K562 (cell line): ENCODE data around the gene CHCHD5. TPM values are rescaled to one million over a fixed set of nuclear protein-coding genes. Genes with fewer than 3 reads are reported as not detected.
A peak's percentile ranks its signal among the peaks of the same experiment; 100 is the strongest.

ENCODE experiments used
- AFF1 ChIP-seq, 2 experiments: fragments of 450-650 bp; IDR thresholded peaks; 2 replicates each; pipeline ENCODE4 v1.6.1; 2018; ENCODE audit warnings: mild to moderate bottlenecking in 2 of 2, low read depth in 1 of 2; ENCODE audit not compliant: partially characterized antibody in 2 of 2
- CHD2 ChIP-seq: IDR thresholded peaks from 2 replicates; pipeline ENCODE4 v1.6.1; 2011; ENCODE audit warnings: low read depth, low read length
- DACH1 ChIP-seq: fragments of 450-650 bp; IDR thresholded peaks from 2 replicates; pipeline ENCODE4 v1.6.1; 2018; ENCODE audit not compliant: partially characterized antibody
- E2F6 ChIP-seq, 2 experiments: IDR thresholded peaks; 2 replicates each; pipeline ENCODE4 v1.6.1; 2011; ENCODE audit warnings: borderline replicate concordance in 1 of 2, control low read depth in 1 of 2, low read depth in 1 of 2, low read length in 1 of 2, mild to moderate bottlenecking in 1 of 2, mixed read lengths in 1 of 2, moderate library complexity in 1 of 2; ENCODE audit not compliant: insufficient read depth in 1 of 2, insufficient read length in 1 of 2, poor library complexity in 1 of 2, severe bottlenecking in 1 of 2; ENCODE audit errors: extremely low read depth in 1 of 2
- L3MBTL2 ChIP-seq: fragments of 450-650 bp; IDR thresholded peaks from 2 replicates; pipeline ENCODE4 v1.6.1; 2016; ENCODE audit warnings: mild to moderate bottlenecking, moderate library complexity
- MAFK ChIP-seq: IDR thresholded peaks from 2 replicates; pipeline ENCODE4 v1.6.1; 2011; ENCODE audit warnings: low read length, improper control_type of control experiment
- MAZ ChIP-seq, 2 experiments: fragments of 450-650 bp in 1 of 2; sonication (generic) in 1 of 2; formaldehyde crosslinking; IDR thresholded peaks in 1 of 2; conservative IDR thresholded peaks in 1 of 2; 2 replicates each; pipeline versions ENCODE4 v1.4.0 to v1.5.0; 2020; ENCODE audit warnings: mild to moderate bottlenecking in 1 of 2, missing genetic modification reagents in 1 of 2
- MED1 ChIP-seq: sonication (generic); formaldehyde crosslinking; IDR thresholded peaks from 2 replicates; pipeline ENCODE4 v1.8.1; 2023; ENCODE audit warnings: missing genetic modification reagents, borderline replicate concordance
- PRDM10 ChIP-seq: fragments of 450-650 bp; IDR thresholded peaks from 2 replicates; pipeline ENCODE4 v1.6.1; 2018; ENCODE audit not compliant: partially characterized antibody
- PURB ChIP-seq: sonication (generic); formaldehyde crosslinking; IDR thresholded peaks from 2 replicates; pipeline ENCODE4 v1.9.0; 2021; ENCODE audit warnings: low read depth, mild to moderate bottlenecking, missing genetic modification reagents
- RFX5 ChIP-seq: IDR thresholded peaks from 2 replicates; pipeline ENCODE4 v1.6.1; 2011; ENCODE audit warnings: low read depth, mild to moderate bottlenecking, improper control_type of control experiment, low read length
- SMARCA4 ChIP-seq: fragments of 450-650 bp; IDR thresholded peaks from 2 replicates; pipeline ENCODE4 v1.6.1; 2016
- TCF15 ChIP-seq: fragments of 250-450 bp; sonication (Bioruptor Pico); IDR thresholded peaks from 2 replicates; pipeline ENCODE4 v1.8.0; 2022; ENCODE audit warnings: moderate library complexity, mild to moderate bottlenecking, inconsistent platforms
- TEAD4 ChIP-seq, 2 experiments: sonication (generic) in 1 of 2; formaldehyde crosslinking in 1 of 2; IDR thresholded peaks; 2 replicates each; pipeline versions ENCODE4 v1.6.1 to v1.8.0; 2012 to 2022; ENCODE audit warnings: borderline replicate concordance in 1 of 2, inconsistent platforms in 1 of 2, low read length in 1 of 2, mild to moderate bottlenecking in 1 of 2, missing genetic modification reagents in 1 of 2
- USF2 ChIP-seq: sonication (generic); formaldehyde crosslinking; IDR thresholded peaks from 2 replicates; pipeline ENCODE4 v1.5.0; 2020; ENCODE audit warnings: missing genetic modification reagents
- WHSC1 ChIP-seq: IDR thresholded peaks from one replicate; pipeline ENCODE4 v1.6.1; 2012; ENCODE audit warnings: low read length, control low read depth, inconsistent platforms
- ZC3H11A ChIP-seq: IDR thresholded peaks from 2 replicates; pipeline ENCODE4 v1.6.1; 2012; ENCODE audit warnings: low read depth, low read length, improper control_type of control experiment
- ZKSCAN8 ChIP-seq: fragments of 200-800 bp; sonication (Bioruptor generic); IDR thresholded peaks from 2 replicates; pipeline ENCODE4 v1.6.1; 2016; ENCODE audit warnings: missing genetic modification characterization, missing compliant biosample characterization
- polyA plus RNA-seq, 8 experiments: library from polyadenylated mRNA; depleted of rRNA in 4 of 8; stranded (reverse) in 5 of 8; unstranded in 3 of 8; fragments of >200 nt; fragmentation: Nextera tagmentation in 2 of 8; fragmentation: Illumina TruSeq in 1 of 8; extraction: Ambion mirVana in 2 of 8; extraction: Trizol in 1 of 8; gene quantifications; 2 replicates each; pipeline versions ENCODE4 v1.2.1 to v1.2.3, GENCODE V29; 2011 to 2014; ENCODE audit warnings: inconsistent platforms in 1 of 8, missing spikeins in 1 of 8
- total RNA-seq, 7 experiments: library from RNA; depleted of rRNA in 6 of 7; stranded (reverse); fragments of >200 nt in 6 of 7; fragmentation: Illumina TruSeq in 2 of 7; extraction: Trizol in 2 of 7; gene quantifications; 2 replicates each; pipeline versions ENCODE4 v1.2.1 to v1.2.3, GENCODE V29; 2011 to 2021; ENCODE audit warnings: low replicate concordance in 1 of 7

Gene CHCHD5
- total and polyA plus RNA-seq, 9 of the 15 experiments (the other 6 are each of a cell fraction or from before 2014, with no cell fraction given), result 7.4 to 79.3 (median 33.4) TPM

GRCh38 chr2:112584891-112585250, 462 bp downstream of the CHCHD5 start (continued):
- TF ChIP-seq PRDM10 (no peak), SMARCA4 (0 out of 2 replicates have a peak, but pooled peaks have one; percentile 27), CHD2 (no peak), PURB (CRISPR knock-in tag) (no peak), TCF15 (CRISPR knock-in tag) (0 out of 2 replicates have a peak, but pooled peaks have one; percentile 55), ZC3H11A (no peak), E2F6 (IDR thresholded peaks at IDR 0.05; ENCODE audit: borderline replicate concordance in 1 of 2, extremely low read depth in 1 of 2, insufficient read depth in 1 of 2, insufficient read length in 1 of 2, low read depth in 1 of 2, low read length in 1 of 2, poor library complexity in 1 of 2, severe bottlenecking in 1 of 2) (no peak), WHSC1 (no peak), RFX5 (no peak), ZKSCAN8 (CRISPR knock-in tag) (no peak), MAZ (CRISPR knock-in tag; conservative IDR thresholded peaks at IDR 0.05 in 1 of 2, IDR thresholded peaks at IDR 0.05 in 1 of 2) (0 out of 4 replicates have a peak, but pooled peaks of 1 of the 2 experiments have one; percentile 15), MAFK (no peak), TEAD4 (IDR thresholded peaks at IDR 0.05; ENCODE audit: low read length) (no peak), TEAD4 (CRISPR knock-in tag; IDR thresholded peaks at IDR 0.05; ENCODE audit: borderline replicate concordance) (no peak), AFF1 (IDR thresholded peaks at IDR 0.05; ENCODE audit: low read depth in 1 of 2, partially characterized antibody in 2 of 2) (no peak), USF2 (CRISPR knock-in tag) (no peak), L3MBTL2 (0 out of 2 replicates have a peak, but pooled peaks have one; percentile 1), DACH1 (no peak), MED1 (no peak)
